ENCODE results near the gene NRP1. TPM values are rescaled to one million over a fixed set of nuclear protein-coding genes. Genes with fewer than 3 reads are reported as not detected.

Gene NRP1
- total and polyA plus RNA-seq, 2 of the 8 experiments (the other 6 are each of a cell fraction or from before 2014, with no cell fraction given), result 1.2 to 2.1 TPM

DNA sequence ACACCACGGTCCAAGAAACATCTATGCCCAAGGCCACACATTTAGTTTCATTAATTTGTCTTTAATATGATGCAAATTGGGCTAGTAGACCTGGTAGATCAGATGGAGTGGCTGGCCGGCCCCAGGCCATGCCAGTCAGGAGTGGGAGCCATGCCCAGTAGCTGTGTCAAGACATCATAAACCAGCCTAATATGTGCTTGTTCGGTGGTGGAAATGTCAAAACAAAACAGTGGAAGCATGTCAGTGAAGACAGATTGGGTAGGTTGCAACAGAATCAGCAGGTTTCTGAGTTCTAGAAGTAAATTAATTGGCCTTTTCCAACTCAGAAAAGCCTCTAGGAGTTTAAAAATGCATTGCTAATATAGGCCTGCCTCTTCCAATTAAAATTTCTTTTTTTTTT is 124.7 kb downstream of the NRP1 start (continued):
- TF ChIP-seq CBX5 (IDR thresholded peaks at IDR 0.05; ENCODE audit: low read depth, low read length) (no peak), CHD1 (IDR thresholded peaks at IDR 0.05; ENCODE audit: low read depth, low read length) (no peak)
